Keratinocyte (primary cell): ENCODE measurements around the gene KPNA1.

Experiments
- CTCF ChIP-seq, 3 experiments: IDR thresholded peaks in 1 of 3; conservative IDR thresholded peaks in 1 of 3; optimal IDR thresholded peaks in 1 of 3; 2 replicates in 2 of 3; 3 replicates in 1 of 3; pipeline versions ENCODE3 to v1.5.1; 2011; ENCODE audit warnings: low read length in 3 of 3, mild to moderate bottlenecking in 3 of 3, moderate library complexity in 2 of 3, control low read depth in 1 of 3, inconsistent platforms in 1 of 3; ENCODE audit not compliant: insufficient read depth in 2 of 3; ENCODE audit errors: extremely low read depth in 1 of 3
- EZH2 ChIP-seq: IDR thresholded peaks from one replicate; pipeline ENCODE4 v1.6.1; 2012; ENCODE audit warnings: inconsistent platforms, mild to moderate bottlenecking, low read length, moderate library complexity

GRCh38 chr3:122421101-122421500 is 93.6 kb downstream of the KPNA1 start:
- TF ChIP-seq CTCF (optimal IDR thresholded peaks at IDR 0.05 in 1 of 3, IDR thresholded peaks at IDR 0.05 in 1 of 3, conservative IDR thresholded peaks at IDR 0.05 in 1 of 3; ENCODE audit: extremely low read depth in 1 of 3, insufficient read depth in 2 of 3, low read length in 3 of 3) (no peak), EZH2 (no peak)
